NCI-H1930 (cell line): ENCODE results near the gene SMIM27.
"Not testable (repeated sequence)": the region's sequence is repeated elsewhere in the genome, so short reads cannot be mapped to it uniquely, and the experiment has no call there.

Source experiments
- DNase-seq, 2 experiments: peaks; one replicate each; lab custom pipeline; 2025; lab: John Stamatoyannopoulos, UW

Gene SMIM27

DNA sequence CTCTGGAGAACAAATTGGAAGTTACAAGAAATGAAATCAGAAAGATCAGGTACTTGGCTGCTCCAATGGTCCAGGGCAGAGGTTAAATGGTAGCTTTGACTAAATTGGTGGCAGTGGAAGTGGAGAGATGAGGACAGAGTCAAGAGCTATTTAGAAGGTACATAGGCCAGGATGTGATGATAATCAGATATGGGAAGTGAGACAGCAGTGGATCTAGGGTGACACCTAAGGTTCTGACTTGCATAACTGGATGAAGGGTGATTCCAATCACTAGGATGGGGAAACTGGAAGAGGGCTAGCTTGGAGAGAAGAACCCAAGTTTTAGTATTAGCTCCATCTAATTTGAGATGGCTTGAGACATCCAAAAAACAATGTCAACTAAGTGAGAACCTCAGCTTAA lies 44.8 kb downstream of the SMIM27 start:
- no peak for DNase-seq

DNA sequence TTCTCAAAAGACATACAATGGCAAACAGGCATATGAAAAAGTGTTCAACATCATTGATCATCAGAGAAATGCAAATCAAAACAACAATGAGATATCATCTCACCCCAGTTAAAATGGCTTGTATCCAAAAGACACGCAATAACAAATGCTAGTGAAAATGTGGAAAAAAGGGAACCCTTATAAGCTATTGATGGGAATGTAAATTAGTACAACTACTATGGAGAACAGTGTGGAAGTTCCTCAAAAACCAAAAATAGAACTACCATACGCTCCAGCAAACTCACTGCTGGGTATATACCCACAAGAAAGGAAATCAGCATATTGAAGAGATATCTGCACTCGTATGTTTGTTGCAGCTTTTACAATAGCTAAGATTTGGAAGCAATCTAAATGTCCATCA lies 46.9 kb downstream of the SMIM27 start:
- not testable (repeated sequence) for DNase-seq
